Panc1 (cell line): ENCODE measurements around the gene KCNMB2. TPM values are rescaled to one million over a fixed set of nuclear protein-coding genes. Genes with fewer than 3 reads are reported as not detected.
A peak's percentile ranks its signal among the peaks of the same experiment; 100 is the strongest.

ENCODE experiments used
- ATAC-seq: fragments of 200-7000 bp; cut with Tn5 transposase; 2 replicates; pipeline ENCODE4 v1.9.1; 2020; ENCODE audit warnings: mild to moderate bottlenecking, moderate library complexity
- BruUV-seq: library from RNA; stranded (reverse); fragments of 400-500 nt; replicated peaks from 2 replicates; lab custom pipeline; 2021; lab: Mats Ljungman, UMichigan
- CTCF ChIA-PET: fragments of 300-600 bp; sonication (Branson Sonifier 250); formaldehyde crosslinking; loops from one replicate; lab custom pipeline; 2022; ENCODE audit warnings: antibody characterized with exemption; lab: Charles Lee
- POLR2A ChIA-PET: fragments of 300-600 bp; sonication (Branson Sonifier 250); formaldehyde crosslinking; loops from one replicate; lab custom pipeline; 2022; ENCODE audit warnings: antibody characterized with exemption; lab: Charles Lee
- DNase-seq: peaks from one replicate; pipeline ENCODE4 v3.0.0-alpha.2; 2010; ENCODE audit warnings: low read depth, low spot score
- H3K27ac ChIP-seq: 2 replicates; pipeline ENCODE4 v1.5.1; 2011; ENCODE audit warnings: mild to moderate bottlenecking, low read length, inconsistent platforms
- H3K27me3 ChIP-seq: fragments of 200-500 bp; sonication (Bioruptor generic); 2 replicates; pipeline ENCODE4 v1.6.0; 2014; ENCODE audit warnings: low read length, inconsistent platforms; ENCODE audit not compliant: control insufficient read depth, insufficient read depth
- H3K36me3 ChIP-seq: fragments of 200-500 bp; sonication (Bioruptor generic); 2 replicates; pipeline ENCODE4 v1.5.1; 2014; ENCODE audit warnings: inconsistent platforms, mild to moderate bottlenecking, low read length, moderate library complexity; ENCODE audit not compliant: control insufficient read depth, insufficient read depth
- H3K4me1 ChIP-seq: 2 replicates; pipeline ENCODE4 v1.5.1; 2011; ENCODE audit warnings: inconsistent platforms, mild to moderate bottlenecking, low read length, moderate library complexity; ENCODE audit not compliant: control insufficient read depth, insufficient read depth
- H3K4me3 ChIP-seq, 2 experiments: 2 replicates each; pipeline ENCODE4 v1.5.1; 2011 to 2012; ENCODE audit warnings: low read depth in 2 of 2, low read length in 2 of 2, mild to moderate bottlenecking in 2 of 2, inconsistent platforms in 1 of 2, moderate library complexity in 1 of 2
- H3K9me3 ChIP-seq: fragments of 200-500 bp; sonication (Bioruptor generic); 2 replicates; pipeline ENCODE4 v1.5.1; 2014; ENCODE audit warnings: low read depth, mild to moderate bottlenecking, inconsistent platforms, low read length, moderate library complexity; ENCODE audit not compliant: control insufficient read depth, insufficient read depth
- POLR2AphosphoS5 ChIP-seq: IDR thresholded peaks from 2 replicates; pipeline ENCODE4 v1.6.1; 2012; ENCODE audit warnings: mild to moderate bottlenecking, low read depth, low read length, moderate library complexity
- SIN3A ChIP-seq: IDR thresholded peaks from 2 replicates; pipeline ENCODE4 v1.6.1; 2012; ENCODE audit warnings: low read depth, mild to moderate bottlenecking, low read length, moderate library complexity, borderline replicate concordance; ENCODE audit not compliant: insufficient read depth
- TCF7L2 ChIP-seq: IDR thresholded peaks from 2 replicates; pipeline ENCODE4 v1.6.1; 2011; ENCODE audit warnings: mild to moderate bottlenecking, low read depth, low read length, inconsistent platforms
- in situ Hi-C: cut with HindIII; loops from 2 replicates; pipeline ENCODE4 v1.10.0; 2016; ENCODE audit warnings: low sequenced_read_pairs, low pct_unique_long_range_greater_than_20kb
- intact Hi-C: fragments of 100-400 bp; cut with micrococcal nuclease; formaldehyde crosslinking; loops from one replicate; pipeline ENCODE4 v1.10.0; 2022; ENCODE audit not compliant: unreplicated experiment
- total RNA-seq: library from RNA; stranded (reverse); gene quantifications from one replicate; pipeline ENCODE4 v1.2.1, GENCODE V29; 2021; ENCODE audit not compliant: unreplicated experiment
- TF ChIP-seq, protein P1 (sequence below), 2 experiments: IDR thresholded peaks; 2 replicates each; pipeline ENCODE4 v1.6.1; 2011 to 2012; ENCODE audit warnings: low read depth in 2 of 2, control low read depth in 1 of 2, low read length in 1 of 2, mild to moderate bottlenecking in 1 of 2, moderate library complexity in 1 of 2; ENCODE audit not compliant: insufficient read depth in 1 of 2
- TF ChIP-seq, protein P2 (sequence below): fragments of 450-650 bp; IDR thresholded peaks from 2 replicates; pipeline ENCODE4 v1.5.1; 2017; ENCODE audit warnings: mild to moderate bottlenecking

The KCNMB2 gene
- total RNA-seq, 1 experiment from 2014 or later = not detected

DNA sequence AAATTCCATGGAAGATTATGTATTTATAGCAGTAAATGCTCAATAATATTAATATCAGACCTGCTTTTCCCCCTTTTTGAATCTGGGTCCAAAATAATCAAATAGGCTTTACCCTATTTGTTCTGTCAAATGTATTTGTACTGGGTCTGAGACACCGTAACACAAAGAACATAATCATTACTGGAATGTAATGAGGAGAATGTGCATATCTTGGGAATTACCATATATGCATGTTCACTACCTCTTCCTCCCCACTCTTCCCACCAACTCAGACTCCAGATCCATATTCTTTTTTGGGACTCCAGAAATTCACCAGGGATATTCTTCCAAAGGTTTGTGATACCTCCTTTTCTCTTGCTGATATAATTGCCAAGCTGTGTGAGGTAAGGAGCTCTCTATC lies 237.1 kb downstream of the KCNMB2 start:
- Histone ChIP-seq H3K36me3 (no peaks in the 10 kb centered on the region), H3K27ac (no peak overlapping the region), H3K4me1 (no peaks in the 10 kb centered on the region), H3K9me3 (no peaks in the 10 kb centered on the region), H3K4me3 (no peak overlapping the region), H3K27me3 (no peaks in the 10 kb centered on the region)
- ChIA-PET CTCF (no interaction called here), POLR2A (no interaction called here)
- DNase-seq (no peak), ATAC-seq (no peak)
- TF ChIP-seq POLR2AphosphoS5 = no peak
- TF ChIP-seq SIN3A = no peak
- TF ChIP-seq, protein P1, sequence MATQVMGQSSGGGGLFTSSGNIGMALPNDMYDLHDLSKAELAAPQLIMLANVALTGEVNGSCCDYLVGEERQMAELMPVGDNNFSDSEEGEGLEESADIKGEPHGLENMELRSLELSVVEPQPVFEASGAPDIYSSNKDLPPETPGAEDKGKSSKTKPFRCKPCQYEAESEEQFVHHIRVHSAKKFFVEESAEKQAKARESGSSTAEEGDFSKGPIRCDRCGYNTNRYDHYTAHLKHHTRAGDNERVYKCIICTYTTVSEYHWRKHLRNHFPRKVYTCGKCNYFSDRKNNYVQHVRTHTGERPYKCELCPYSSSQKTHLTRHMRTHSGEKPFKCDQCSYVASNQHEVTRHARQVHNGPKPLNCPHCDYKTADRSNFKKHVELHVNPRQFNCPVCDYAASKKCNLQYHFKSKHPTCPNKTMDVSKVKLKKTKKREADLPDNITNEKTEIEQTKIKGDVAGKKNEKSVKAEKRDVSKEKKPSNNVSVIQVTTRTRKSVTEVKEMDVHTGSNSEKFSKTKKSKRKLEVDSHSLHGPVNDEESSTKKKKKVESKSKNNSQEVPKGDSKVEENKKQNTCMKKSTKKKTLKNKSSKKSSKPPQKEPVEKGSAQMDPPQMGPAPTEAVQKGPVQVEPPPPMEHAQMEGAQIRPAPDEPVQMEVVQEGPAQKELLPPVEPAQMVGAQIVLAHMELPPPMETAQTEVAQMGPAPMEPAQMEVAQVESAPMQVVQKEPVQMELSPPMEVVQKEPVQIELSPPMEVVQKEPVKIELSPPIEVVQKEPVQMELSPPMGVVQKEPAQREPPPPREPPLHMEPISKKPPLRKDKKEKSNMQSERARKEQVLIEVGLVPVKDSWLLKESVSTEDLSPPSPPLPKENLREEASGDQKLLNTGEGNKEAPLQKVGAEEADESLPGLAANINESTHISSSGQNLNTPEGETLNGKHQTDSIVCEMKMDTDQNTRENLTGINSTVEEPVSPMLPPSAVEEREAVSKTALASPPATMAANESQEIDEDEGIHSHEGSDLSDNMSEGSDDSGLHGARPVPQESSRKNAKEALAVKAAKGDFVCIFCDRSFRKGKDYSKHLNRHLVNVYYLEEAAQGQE (IDR thresholded peaks at IDR 0.05; ENCODE audit: insufficient read depth in 1 of 2, low read depth in 2 of 2, low read length in 1 of 2) = no peak
- TF ChIP-seq TCF7L2 = no peak
- TF ChIP-seq, protein P2, sequence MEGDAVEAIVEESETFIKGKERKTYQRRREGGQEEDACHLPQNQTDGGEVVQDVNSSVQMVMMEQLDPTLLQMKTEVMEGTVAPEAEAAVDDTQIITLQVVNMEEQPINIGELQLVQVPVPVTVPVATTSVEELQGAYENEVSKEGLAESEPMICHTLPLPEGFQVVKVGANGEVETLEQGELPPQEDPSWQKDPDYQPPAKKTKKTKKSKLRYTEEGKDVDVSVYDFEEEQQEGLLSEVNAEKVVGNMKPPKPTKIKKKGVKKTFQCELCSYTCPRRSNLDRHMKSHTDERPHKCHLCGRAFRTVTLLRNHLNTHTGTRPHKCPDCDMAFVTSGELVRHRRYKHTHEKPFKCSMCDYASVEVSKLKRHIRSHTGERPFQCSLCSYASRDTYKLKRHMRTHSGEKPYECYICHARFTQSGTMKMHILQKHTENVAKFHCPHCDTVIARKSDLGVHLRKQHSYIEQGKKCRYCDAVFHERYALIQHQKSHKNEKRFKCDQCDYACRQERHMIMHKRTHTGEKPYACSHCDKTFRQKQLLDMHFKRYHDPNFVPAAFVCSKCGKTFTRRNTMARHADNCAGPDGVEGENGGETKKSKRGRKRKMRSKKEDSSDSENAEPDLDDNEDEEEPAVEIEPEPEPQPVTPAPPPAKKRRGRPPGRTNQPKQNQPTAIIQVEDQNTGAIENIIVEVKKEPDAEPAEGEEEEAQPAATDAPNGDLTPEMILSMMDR = no peak
- no TSS peak for BruUV-seq
- in situ Hi-C loops = no loop called here
- intact Hi-C loops = no loop called here

- H3K9me3 ChIP-seq = no peaks in the 10 kb centered on the region
- intact Hi-C loops (no loop called here), in situ Hi-C loops (no loop called here)
- H3K27ac ChIP-seq = no peak overlapping the region
- DNase-seq (peak; percentile 56), ATAC-seq (no peak)
- H3K4me3 ChIP-seq = no peak overlapping the region
- ChIA-PET CTCF (no interaction called here), POLR2A (no interaction called here)
- H3K4me1 ChIP-seq = no peaks in the 10 kb centered on the region
- H3K27me3 ChIP-seq = no peaks in the 10 kb centered on the region
- BruUV-seq = no TSS peak
- no peaks in the 10 kb centered on the region for H3K36me3 ChIP-seq
- no peak for TF ChIP-seq POLR2AphosphoS5
- TF ChIP-seq, protein P2 = no peak
- TF ChIP-seq, protein P1 (IDR thresholded peaks at IDR 0.05; ENCODE audit: insufficient read depth in 1 of 2, low read depth in 2 of 2, low read length in 1 of 2) = no peak
- TF ChIP-seq SIN3A = no peak
- no peak for TF ChIP-seq TCF7L2
Measured at GRCh38 chr3:178777718-178778411, 241.6 kb downstream of the KCNMB2 start.
